HG03103 (cell line): ENCODE data around the gene SNORC.

ENCODE experiments used
- ATAC-seq: cut with Tn5 transposase; IDR thresholded peaks from one replicate; pipeline ENCODE4 v1.9.1; 2021; ENCODE audit warnings: low read depth; ENCODE audit not compliant: unreplicated experiment

SNORC gene

GRCh38 chr2:232880764-232881351 lies 10.8 kb downstream of the SNORC start:
- no peak for ATAC-seq

- ATAC-seq: no peak
Measured at GRCh38 chr2:232882085-232882484, 12.0 kb downstream of the SNORC start.

GRCh38 chr2:232882505-232883115 lies 12.5 kb downstream of the SNORC start:
- no peak for ATAC-seq

GRCh38 chr2:232883116-232883721 lies 13.2 kb downstream of the SNORC start:
- no peak for ATAC-seq

- ATAC-seq: no peak
Measured at GRCh38 chr2:232884001-232884421, 13.9 kb downstream of the SNORC start.

GRCh38 chr2:232884549-232885263 lies 14.6 kb downstream of the SNORC start:
- ATAC-seq: no peak

GRCh38 chr2:232885264-232885961 lies 15.3 kb downstream of the SNORC start:
- ATAC-seq: no peak

- ATAC-seq: no peak
Measured at GRCh38 chr2:232886176-232886575, 16.1 kb downstream of the SNORC start.

GRCh38 chr2:232886632-232887031 lies 16.6 kb downstream of the SNORC start:
- no peak for ATAC-seq

- no peak for ATAC-seq
Measured at GRCh38 chr2:232887171-232887850, 17.2 kb downstream of the SNORC start.

GRCh38 chr2:232888099-232888836 lies 18.2 kb downstream of the SNORC start:
- no peak for ATAC-seq

- no peak for ATAC-seq
Measured at GRCh38 chr2:232888839-232889529, 18.9 kb downstream of the SNORC start.

- no peak for ATAC-seq
Measured at GRCh38 chr2:232889876-232890401, 19.9 kb downstream of the SNORC start.

GRCh38 chr2:232890536-232890895 lies 20.5 kb downstream of the SNORC start:
- ATAC-seq: no peak

- ATAC-seq: no peak
Measured at GRCh38 chr2:232890896-232891601, 21.0 kb downstream of the SNORC start.

GRCh38 chr2:232891621-232892071 lies 21.6 kb downstream of the SNORC start:
- no peak for ATAC-seq

- ATAC-seq: no peak
Measured at GRCh38 chr2:232892221-232892620, 22.2 kb downstream of the SNORC start.

GRCh38 chr2:232892843-232893242 lies 22.8 kb downstream of the SNORC start:
- no peak for ATAC-seq
